ENCODE measurements around the gene DNM1. TPM values are rescaled to one million over a fixed set of nuclear protein-coding genes. Genes with fewer than 3 reads are reported as not detected.

Gene DNM1
- total RNA-seq, 1 donor from 2014 or later = 30.1 TPM

DNA sequence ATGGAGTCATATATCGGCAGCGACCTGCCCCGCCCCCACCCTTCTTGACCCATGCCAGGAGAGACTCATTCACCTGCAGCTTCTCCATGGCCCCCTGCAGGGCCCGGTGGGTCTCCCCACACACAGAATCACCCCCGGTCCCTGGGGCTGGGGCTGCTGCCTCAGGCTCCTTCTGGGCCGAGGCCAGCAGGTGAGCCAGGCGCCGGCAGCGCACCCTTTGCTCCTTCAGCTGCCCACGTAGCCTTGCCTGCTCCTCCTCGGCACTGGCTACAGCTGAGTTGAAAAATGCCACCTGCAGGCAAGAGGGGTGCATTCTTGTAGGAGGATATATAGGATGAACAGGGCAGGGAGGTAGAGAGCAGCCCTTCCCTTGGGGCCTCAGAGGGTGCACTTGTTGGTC lies 54.7 kb downstream of the DNM1 start:
- H3K36me3 ChIP-seq = no peaks in the 10 kb centered on the region
- H3K9ac ChIP-seq = no peak overlapping the region
- H3F3A ChIP-seq (ENCODE audit: low read depth) = peaks cover 5% of the 10 kb centered on the region
- no peaks in the 10 kb centered on the region for H3K79me2 ChIP-seq (ENCODE audit: low read depth)
- TF ChIP-seq EZH2phosphoT487 (IDR thresholded peaks at IDR 0.05) (no peak), EZH2 (IDR thresholded peaks at IDR 0.05) (no peak)
- TF ChIP-seq, protein P1, sequence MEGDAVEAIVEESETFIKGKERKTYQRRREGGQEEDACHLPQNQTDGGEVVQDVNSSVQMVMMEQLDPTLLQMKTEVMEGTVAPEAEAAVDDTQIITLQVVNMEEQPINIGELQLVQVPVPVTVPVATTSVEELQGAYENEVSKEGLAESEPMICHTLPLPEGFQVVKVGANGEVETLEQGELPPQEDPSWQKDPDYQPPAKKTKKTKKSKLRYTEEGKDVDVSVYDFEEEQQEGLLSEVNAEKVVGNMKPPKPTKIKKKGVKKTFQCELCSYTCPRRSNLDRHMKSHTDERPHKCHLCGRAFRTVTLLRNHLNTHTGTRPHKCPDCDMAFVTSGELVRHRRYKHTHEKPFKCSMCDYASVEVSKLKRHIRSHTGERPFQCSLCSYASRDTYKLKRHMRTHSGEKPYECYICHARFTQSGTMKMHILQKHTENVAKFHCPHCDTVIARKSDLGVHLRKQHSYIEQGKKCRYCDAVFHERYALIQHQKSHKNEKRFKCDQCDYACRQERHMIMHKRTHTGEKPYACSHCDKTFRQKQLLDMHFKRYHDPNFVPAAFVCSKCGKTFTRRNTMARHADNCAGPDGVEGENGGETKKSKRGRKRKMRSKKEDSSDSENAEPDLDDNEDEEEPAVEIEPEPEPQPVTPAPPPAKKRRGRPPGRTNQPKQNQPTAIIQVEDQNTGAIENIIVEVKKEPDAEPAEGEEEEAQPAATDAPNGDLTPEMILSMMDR (IDR thresholded peaks at IDR 0.05) = no peak
- H3K9me3 ChIP-seq (ENCODE audit: low read depth) = no peaks in the 10 kb centered on the region
- no peak for DNase-seq (ENCODE audit: low spot score)
- no peak overlapping the region for H3K27ac ChIP-seq
- H4K20me1 ChIP-seq (ENCODE audit: low read depth) = peaks cover 15% of the 10 kb centered on the region
- Mint-ChIP-seq H3K36me3 (peaks cover 23% of the 10 kb centered on the region), H3K27ac (no peak overlapping the region), H3K4me1 (peaks cover 5% of the 10 kb centered on the region), H3K27me3 (ENCODE audit: insufficient read depth, low read depth) (peaks cover 8% of the 10 kb centered on the region), H3K9me3 (no peaks in the 10 kb centered on the region), H3K4me3 (peak overlapping the region; percentile 64)
- no peak overlapping the region for H3K4me2 ChIP-seq
- no peaks in the 10 kb centered on the region for H3K27me3 ChIP-seq
- H3K4me1 ChIP-seq = no peaks in the 10 kb centered on the region
- H2AFZ ChIP-seq (replicated peaks) = no peak overlapping the region
- no peak overlapping the region for H3K4me3 ChIP-seq

DNA sequence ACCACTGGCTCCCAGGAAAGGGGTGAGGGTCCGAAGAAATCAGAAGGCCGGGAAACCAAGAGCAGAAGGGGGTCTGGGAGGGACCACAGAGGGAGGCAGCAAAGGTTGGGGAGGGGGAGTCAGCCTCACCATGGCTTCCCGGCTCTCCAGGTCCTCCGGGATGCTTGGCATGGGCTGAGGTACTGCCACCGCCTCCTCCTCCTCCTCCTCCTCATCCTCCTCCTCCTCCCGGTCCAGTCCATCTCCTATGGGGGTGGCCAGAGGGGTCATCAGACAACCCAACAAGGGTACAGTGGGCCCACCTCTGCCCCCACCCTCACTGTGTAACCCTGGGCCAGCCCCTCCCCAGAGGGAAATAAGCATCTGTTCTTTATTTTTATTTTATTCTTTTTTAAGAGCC lies 55.1 kb downstream of the DNM1 start:
- H3K4me3 Mint-ChIP-seq = no peak overlapping the region
- Histone ChIP-seq H3K36me3 (no peaks in the 10 kb centered on the region), H3K27me3 (no peaks in the 10 kb centered on the region), H3K4me1 (no peaks in the 10 kb centered on the region), H3F3A (ENCODE audit: low read depth) (peaks cover 5% of the 10 kb centered on the region), H3K79me2 (ENCODE audit: low read depth) (no peaks in the 10 kb centered on the region), H3K27ac (no peak overlapping the region), H3K4me2 (no peak overlapping the region), H2AFZ (replicated peaks) (no peak overlapping the region), H3K4me3 (no peak overlapping the region), H3K9ac (no peak overlapping the region), H3K9me3 (ENCODE audit: low read depth) (no peaks in the 10 kb centered on the region), H4K20me1 (ENCODE audit: low read depth) (peaks cover 15% of the 10 kb centered on the region)
- TF ChIP-seq, protein P1 (IDR thresholded peaks at IDR 0.05) = no peak
- TF ChIP-seq EZH2 (IDR thresholded peaks at IDR 0.05) (no peak), EZH2phosphoT487 (IDR thresholded peaks at IDR 0.05) (no peak)
- DNase-seq (ENCODE audit: low spot score) = no peak
- H3K4me1 Mint-ChIP-seq = peaks cover 5% of the 10 kb centered on the region
- no peak overlapping the region for H3K27ac Mint-ChIP-seq
- no peaks in the 10 kb centered on the region for H3K9me3 Mint-ChIP-seq
- peaks cover 23% of the 10 kb centered on the region for H3K36me3 Mint-ChIP-seq
- peaks cover 8% of the 10 kb centered on the region for H3K27me3 Mint-ChIP-seq (ENCODE audit: insufficient read depth, low read depth)

DNA sequence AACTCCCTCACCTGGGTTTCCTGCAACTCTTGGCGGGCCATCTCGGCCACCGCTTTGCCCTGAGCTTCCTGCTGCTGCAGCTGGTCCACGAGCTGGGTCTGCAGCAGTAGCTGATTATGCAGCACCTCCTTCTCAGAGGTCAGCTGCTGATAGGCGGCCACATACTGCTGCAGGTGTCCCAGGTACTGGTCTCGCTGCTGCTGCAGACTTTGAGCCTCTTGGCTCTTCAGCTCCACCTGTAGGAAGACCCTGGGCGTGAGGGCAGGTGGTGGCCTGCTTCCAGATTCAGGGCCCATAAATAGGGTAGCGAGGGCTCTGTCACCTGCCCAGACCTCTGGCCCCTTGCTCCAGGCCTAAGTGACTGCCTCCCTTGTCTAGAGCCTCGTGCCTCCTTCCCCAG lies 56.0 kb downstream of the DNM1 start:
- Mint-ChIP-seq H3K27ac (peak overlapping the region; percentile 69), H3K4me1 (peaks cover 5% of the 10 kb centered on the region), H3K27me3 (ENCODE audit: insufficient read depth, low read depth) (peaks cover 9% of the 10 kb centered on the region), H3K36me3 (peaks cover 23% of the 10 kb centered on the region), H3K9me3 (no peaks in the 10 kb centered on the region), H3K4me3 (no peak overlapping the region)
- Histone ChIP-seq H3K9ac (no peak overlapping the region), H3K4me3 (no peak overlapping the region), H3K27me3 (no peaks in the 10 kb centered on the region), H4K20me1 (ENCODE audit: low read depth) (peaks cover 15% of the 10 kb centered on the region), H3K4me1 (no peaks in the 10 kb centered on the region), H3K4me2 (no peak overlapping the region), H3F3A (ENCODE audit: low read depth) (peaks cover 5% of the 10 kb centered on the region), H3K9me3 (ENCODE audit: low read depth) (no peaks in the 10 kb centered on the region), H2AFZ (replicated peaks) (no peak overlapping the region), H3K79me2 (ENCODE audit: low read depth) (no peaks in the 10 kb centered on the region), H3K27ac (no peak overlapping the region), H3K36me3 (no peaks in the 10 kb centered on the region)
- TF ChIP-seq EZH2 (IDR thresholded peaks at IDR 0.05) (no peak), EZH2phosphoT487 (IDR thresholded peaks at IDR 0.05) (no peak)
- TF ChIP-seq, protein P1 (IDR thresholded peaks at IDR 0.05) = no peak
- no peak for DNase-seq (ENCODE audit: low spot score)

All from neural progenitor cell (in vitro differentiated cells).